GM13977 (cell line): ENCODE data around the gene METTL9.

Experiments used
- DNase-seq: peaks from one replicate; pipeline ENCODE4 v3.0.0; 2012; ENCODE audit warnings: low spot score
- in situ Hi-C: fragments of 300-500 bp; cut with MboI; formaldehyde crosslinking; loops from one replicate; pipeline ENCODE4 v1.12.0; 2022; ENCODE audit warnings: low sequenced_read_pairs, low pct_unique_long_range_greater_than_20kb, mixed read lengths, inconsistent platforms; ENCODE audit not compliant: unreplicated experiment
- TF ChIP-seq, protein P1 (sequence below): IDR thresholded peaks from 2 replicates; pipeline ENCODE4 v1.5.1; 2012; ENCODE audit warnings: mild to moderate bottlenecking, control low read depth; ENCODE audit not compliant: insufficient read depth; ENCODE audit errors: extremely low read depth, missing control alignments

METTL9 gene

DNA sequence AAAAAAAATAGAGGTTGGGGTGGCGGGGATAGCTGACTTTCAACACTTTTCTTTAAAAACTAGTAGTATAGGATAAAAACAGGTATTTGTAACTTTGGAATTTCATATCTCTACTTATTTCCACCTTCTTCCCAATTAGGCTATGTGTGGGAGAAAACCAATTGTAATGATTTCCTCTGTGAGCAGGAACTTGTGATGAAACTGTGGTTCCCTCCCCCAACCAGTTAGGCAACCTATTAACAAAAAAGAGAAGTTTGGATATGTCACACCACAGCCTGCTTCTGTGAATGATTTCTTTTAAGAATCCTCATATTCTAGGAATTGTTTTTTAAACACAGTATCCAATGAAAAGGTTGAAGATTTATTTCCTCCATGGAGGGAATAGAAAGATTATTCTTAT, 51.1 kb downstream of the METTL9 start:
- in situ Hi-C loops = loop anchor here (10.0 kb wide), 2 partner anchors 54 to 56 kb away; partner anchors contain the start of gene METTL9
- DNase-seq = no peak

GRCh38 chr16:21651515-21651914, 52.1 kb downstream of the METTL9 start:
- TF ChIP-seq, protein P1, sequence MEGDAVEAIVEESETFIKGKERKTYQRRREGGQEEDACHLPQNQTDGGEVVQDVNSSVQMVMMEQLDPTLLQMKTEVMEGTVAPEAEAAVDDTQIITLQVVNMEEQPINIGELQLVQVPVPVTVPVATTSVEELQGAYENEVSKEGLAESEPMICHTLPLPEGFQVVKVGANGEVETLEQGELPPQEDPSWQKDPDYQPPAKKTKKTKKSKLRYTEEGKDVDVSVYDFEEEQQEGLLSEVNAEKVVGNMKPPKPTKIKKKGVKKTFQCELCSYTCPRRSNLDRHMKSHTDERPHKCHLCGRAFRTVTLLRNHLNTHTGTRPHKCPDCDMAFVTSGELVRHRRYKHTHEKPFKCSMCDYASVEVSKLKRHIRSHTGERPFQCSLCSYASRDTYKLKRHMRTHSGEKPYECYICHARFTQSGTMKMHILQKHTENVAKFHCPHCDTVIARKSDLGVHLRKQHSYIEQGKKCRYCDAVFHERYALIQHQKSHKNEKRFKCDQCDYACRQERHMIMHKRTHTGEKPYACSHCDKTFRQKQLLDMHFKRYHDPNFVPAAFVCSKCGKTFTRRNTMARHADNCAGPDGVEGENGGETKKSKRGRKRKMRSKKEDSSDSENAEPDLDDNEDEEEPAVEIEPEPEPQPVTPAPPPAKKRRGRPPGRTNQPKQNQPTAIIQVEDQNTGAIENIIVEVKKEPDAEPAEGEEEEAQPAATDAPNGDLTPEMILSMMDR = no peak
- DNase-seq = no peak
- in situ Hi-C loops = loop anchor here (10.0 kb wide), 2 partner anchors 53 to 57 kb away; partner anchors contain the start of gene METTL9

More for the DNA sequence above, 51.1 kb downstream of the METTL9 start:
- TF ChIP-seq, protein P1 = no peak

DNA sequence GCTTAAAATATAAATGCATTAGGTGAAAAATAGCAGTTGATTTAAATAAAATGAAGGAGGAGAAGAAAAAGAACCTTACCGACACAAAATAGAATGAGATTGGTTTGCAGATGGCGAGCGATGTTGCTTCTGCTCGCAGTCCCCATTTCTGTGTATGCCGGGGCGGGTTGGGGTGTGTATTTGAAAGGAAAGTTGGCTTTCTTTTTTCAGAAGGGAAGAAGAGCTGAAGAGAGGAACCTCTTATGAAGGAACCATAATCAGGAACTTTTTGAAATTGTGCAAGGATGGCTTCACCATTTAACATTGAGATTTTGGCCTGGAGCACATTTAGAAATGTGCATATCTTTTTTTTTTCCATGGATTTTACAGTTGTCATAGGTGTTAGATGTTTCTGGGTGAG, 53.1 kb downstream of the METTL9 start, which contains the start of gene IGSF6:
TSS of gene IGSF6 (minus strand) at position 156 of the 400 bp plus-strand sequence. CDS start at position 146, 10 bp downstream.
- in situ Hi-C loops = loop anchor here (10.0 kb wide), 2 partner anchors 52 to 58 kb away; partner anchors contain the start of gene METTL9
- no peak for DNase-seq
- TF ChIP-seq, protein P1 = no peak

GRCh38 chr16:21653571-21653970, 54.2 kb downstream of the METTL9 start:
- in situ Hi-C loops = loop anchor here (10.0 kb wide), 2 partner anchors 51 to 59 kb away; partner anchors contain the start of gene METTL9
- DNase-seq = no peak
- TF ChIP-seq, protein P1 = no peak

- in situ Hi-C loops = loop anchor here (10.0 kb wide), 2 partner anchors 50 to 60 kb away; partner anchors contain the start of gene METTL9
- no peak for DNase-seq
- TF ChIP-seq, protein P1 = no peak
Observed at GRCh38 chr16:21654466-21654865, 55.1 kb downstream of the METTL9 start.

DNA sequence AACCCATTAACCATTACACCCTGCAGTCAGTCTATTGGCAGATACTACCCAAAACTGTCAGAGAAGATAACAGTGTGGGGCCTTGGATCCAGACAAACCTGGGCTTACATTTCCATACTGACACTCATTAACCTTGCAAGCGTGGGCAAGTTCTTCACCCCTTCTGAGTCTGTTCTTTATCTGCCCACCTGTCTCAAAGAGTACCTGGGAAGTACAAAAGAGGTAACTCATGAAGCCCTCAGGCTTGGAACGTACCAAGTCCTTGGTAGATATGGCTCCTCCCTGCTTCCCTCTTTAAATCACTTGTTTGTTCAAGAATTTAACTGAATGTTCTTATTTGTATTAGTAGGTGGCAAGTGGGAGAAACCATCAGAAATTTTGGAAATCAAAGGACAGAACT, 55.5 kb downstream of the METTL9 start:
- no peak for DNase-seq
- TF ChIP-seq, protein P1 = no peak
- in situ Hi-C loops = loop anchor here (10.0 kb wide), 2 partner anchors 50 to 60 kb away; partner anchors contain the start of gene METTL9
